ENCODE data around the gene GPR89A.
"Not testable (repeated sequence)": the region's sequence is repeated elsewhere in the genome, so short reads cannot be mapped to it uniquely, and the experiment has no call there.

Gene GPR89A

DNA sequence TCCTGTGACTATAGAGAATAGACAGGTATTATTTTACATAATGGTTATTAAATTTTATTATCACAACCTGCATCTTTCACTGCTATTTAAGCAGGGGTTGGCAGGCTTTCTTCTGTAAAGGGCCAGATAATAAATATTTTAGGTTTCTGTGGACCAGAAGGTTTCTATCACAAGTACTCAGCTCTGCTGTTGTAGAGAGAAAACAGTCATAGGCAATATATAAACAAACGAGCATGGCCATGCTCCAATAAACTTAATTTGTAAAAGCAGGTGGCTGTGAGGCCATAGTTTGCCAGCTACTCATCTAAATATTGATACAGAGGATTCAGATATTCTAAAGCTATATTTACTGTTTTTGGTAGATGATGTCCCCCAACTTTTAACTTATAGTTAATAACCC lies 12.3 kb downstream of the GPR89A start:
- not testable (repeated sequence) for H3K36me3 ChIP-seq (ENCODE audit: control insufficient read depth in 2 of 2, insufficient read depth in 2 of 2, low read length in 2 of 2); H3K4me1 ChIP-seq (ENCODE audit: control insufficient read depth in 2 of 2, insufficient read depth in 2 of 2, low read length in 2 of 2); H3K27me3 ChIP-seq (ENCODE audit: control insufficient read depth in 2 of 2, insufficient read depth in 2 of 2, low read length in 2 of 2); H3K27ac ChIP-seq (ENCODE audit: low read depth in 2 of 2, low read length in 2 of 2); H3K9ac ChIP-seq (ENCODE audit: low read depth in 1 of 2, low read length in 2 of 2); H3K9me3 ChIP-seq (ENCODE audit: control insufficient read depth in 2 of 2, low read length in 2 of 2); H3K4me3 ChIP-seq (ENCODE audit: low read length in 2 of 2)

DNA sequence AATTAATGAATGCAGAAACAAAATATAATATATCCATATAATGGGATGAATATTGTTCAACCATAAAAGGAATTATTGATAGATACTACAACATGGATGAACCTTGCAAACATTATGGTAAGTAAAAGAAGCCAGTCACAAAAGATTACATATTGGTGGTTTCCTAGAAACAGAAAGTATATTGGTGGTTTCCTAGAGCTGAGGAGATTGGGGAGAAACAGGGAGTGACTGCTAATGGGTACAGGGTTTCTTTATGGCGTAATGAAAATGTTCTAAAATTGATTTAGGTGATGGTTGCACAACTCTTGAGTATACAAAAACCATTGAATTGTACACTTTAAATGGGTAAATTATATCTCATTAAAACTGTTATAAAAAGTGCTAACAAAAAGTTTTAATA lies 14.4 kb downstream of the GPR89A start:
- not testable (repeated sequence) for H3K9me3 ChIP-seq (ENCODE audit: control insufficient read depth in 2 of 2, low read length in 2 of 2); H3K27me3 ChIP-seq (ENCODE audit: control insufficient read depth in 2 of 2, insufficient read depth in 2 of 2, low read length in 2 of 2); H3K4me3 ChIP-seq (ENCODE audit: low read length in 2 of 2); H3K4me1 ChIP-seq (ENCODE audit: control insufficient read depth in 2 of 2, insufficient read depth in 2 of 2, low read length in 2 of 2); H3K9ac ChIP-seq (ENCODE audit: low read depth in 1 of 2, low read length in 2 of 2); H3K27ac ChIP-seq (ENCODE audit: low read depth in 2 of 2, low read length in 2 of 2); H3K36me3 ChIP-seq (ENCODE audit: control insufficient read depth in 2 of 2, insufficient read depth in 2 of 2, low read length in 2 of 2)

DNA sequence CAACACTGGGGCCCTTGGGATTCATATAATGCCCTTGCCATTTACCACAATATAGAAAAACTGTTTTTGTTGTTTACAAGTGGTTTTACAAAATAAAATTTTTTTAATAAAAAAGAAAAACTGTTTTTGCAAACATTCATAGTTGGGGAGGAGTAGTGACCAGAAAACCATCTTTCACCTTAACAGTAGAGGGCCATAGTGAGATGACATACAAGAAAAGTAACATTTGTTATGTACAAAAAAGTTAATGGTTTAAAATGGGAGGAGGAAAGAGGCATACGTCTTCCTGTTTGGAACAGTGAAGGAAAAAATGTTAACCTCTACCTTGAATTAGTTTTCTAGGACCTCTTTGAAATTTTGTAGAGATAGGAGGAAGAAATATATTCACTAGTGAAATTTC lies 28.4 kb downstream of the GPR89A start:
- not testable (repeated sequence) for H3K9me3 ChIP-seq (ENCODE audit: control insufficient read depth in 2 of 2, low read length in 2 of 2); H3K27ac ChIP-seq (ENCODE audit: low read depth in 2 of 2, low read length in 2 of 2); H3K9ac ChIP-seq (ENCODE audit: low read depth in 1 of 2, low read length in 2 of 2)

DNA sequence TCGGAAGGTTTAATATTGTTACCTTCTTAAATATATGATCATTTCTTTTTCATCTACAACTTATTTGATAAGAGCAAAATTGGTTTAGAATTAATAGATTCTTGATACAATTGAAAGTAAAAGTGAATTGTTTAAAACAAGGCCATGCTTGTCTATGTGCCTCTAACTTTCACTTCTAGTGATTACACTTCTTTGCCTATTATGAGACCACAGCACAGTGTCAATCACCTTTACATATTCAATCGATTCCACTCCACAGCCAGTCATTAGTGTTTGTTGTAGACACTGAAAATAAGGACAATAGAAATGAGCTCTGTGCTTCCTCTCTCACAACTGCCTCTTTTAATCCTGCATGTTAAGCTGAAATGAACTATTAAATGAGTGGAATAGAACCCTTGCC lies 34.1 kb downstream of the GPR89A start:
- not testable (repeated sequence) for H3K4me3 ChIP-seq (ENCODE audit: low read length in 2 of 2); H3K9me3 ChIP-seq (ENCODE audit: control insufficient read depth in 2 of 2, low read length in 2 of 2); H3K27me3 ChIP-seq (ENCODE audit: control insufficient read depth in 2 of 2, insufficient read depth in 2 of 2, low read length in 2 of 2); H3K9ac ChIP-seq (ENCODE audit: low read depth in 1 of 2, low read length in 2 of 2); H3K27ac ChIP-seq (ENCODE audit: low read depth in 2 of 2, low read length in 2 of 2); H3K4me1 ChIP-seq (ENCODE audit: control insufficient read depth in 2 of 2, insufficient read depth in 2 of 2, low read length in 2 of 2); H3K36me3 ChIP-seq (ENCODE audit: control insufficient read depth in 2 of 2, insufficient read depth in 2 of 2, low read length in 2 of 2)

More for the DNA sequence above, 28.4 kb downstream of the GPR89A start:
- H3K4me1 ChIP-seq (ENCODE audit: control insufficient read depth in 2 of 2, insufficient read depth in 2 of 2, low read length in 2 of 2); H3K36me3 ChIP-seq (ENCODE audit: control insufficient read depth in 2 of 2, insufficient read depth in 2 of 2, low read length in 2 of 2); H3K27me3 ChIP-seq (ENCODE audit: control insufficient read depth in 2 of 2, insufficient read depth in 2 of 2, low read length in 2 of 2); H3K4me3 ChIP-seq (ENCODE audit: low read length in 2 of 2): not testable (repeated sequence)

DNA sequence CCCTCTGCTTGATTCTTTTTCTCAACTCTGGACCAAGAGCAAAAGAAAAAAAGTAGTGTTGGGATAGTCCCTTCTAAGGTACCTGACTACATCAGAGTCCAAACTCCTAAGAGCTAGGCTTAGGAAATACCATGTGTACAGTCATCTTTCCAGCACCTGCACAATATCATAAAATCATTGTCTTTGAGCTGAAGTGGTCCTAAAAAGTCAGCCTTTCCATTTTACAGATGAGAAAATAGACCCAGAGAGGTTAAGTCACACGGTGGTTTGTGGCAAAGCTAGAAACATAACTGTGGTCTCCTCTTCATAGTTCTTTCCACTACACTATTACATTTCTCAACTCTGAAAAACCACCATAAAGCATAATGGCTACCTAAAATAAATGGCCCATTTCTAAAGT lies 36.2 kb downstream of the GPR89A start:
- H3K9ac ChIP-seq (ENCODE audit: low read depth in 1 of 2, low read length in 2 of 2); H3K4me1 ChIP-seq (ENCODE audit: control insufficient read depth in 2 of 2, insufficient read depth in 2 of 2, low read length in 2 of 2); H3K4me3 ChIP-seq (ENCODE audit: low read length in 2 of 2); H3K9me3 ChIP-seq (ENCODE audit: control insufficient read depth in 2 of 2, low read length in 2 of 2); H3K27ac ChIP-seq (ENCODE audit: low read depth in 2 of 2, low read length in 2 of 2); H3K36me3 ChIP-seq (ENCODE audit: control insufficient read depth in 2 of 2, insufficient read depth in 2 of 2, low read length in 2 of 2); H3K27me3 ChIP-seq (ENCODE audit: control insufficient read depth in 2 of 2, insufficient read depth in 2 of 2, low read length in 2 of 2): not testable (repeated sequence)

DNA sequence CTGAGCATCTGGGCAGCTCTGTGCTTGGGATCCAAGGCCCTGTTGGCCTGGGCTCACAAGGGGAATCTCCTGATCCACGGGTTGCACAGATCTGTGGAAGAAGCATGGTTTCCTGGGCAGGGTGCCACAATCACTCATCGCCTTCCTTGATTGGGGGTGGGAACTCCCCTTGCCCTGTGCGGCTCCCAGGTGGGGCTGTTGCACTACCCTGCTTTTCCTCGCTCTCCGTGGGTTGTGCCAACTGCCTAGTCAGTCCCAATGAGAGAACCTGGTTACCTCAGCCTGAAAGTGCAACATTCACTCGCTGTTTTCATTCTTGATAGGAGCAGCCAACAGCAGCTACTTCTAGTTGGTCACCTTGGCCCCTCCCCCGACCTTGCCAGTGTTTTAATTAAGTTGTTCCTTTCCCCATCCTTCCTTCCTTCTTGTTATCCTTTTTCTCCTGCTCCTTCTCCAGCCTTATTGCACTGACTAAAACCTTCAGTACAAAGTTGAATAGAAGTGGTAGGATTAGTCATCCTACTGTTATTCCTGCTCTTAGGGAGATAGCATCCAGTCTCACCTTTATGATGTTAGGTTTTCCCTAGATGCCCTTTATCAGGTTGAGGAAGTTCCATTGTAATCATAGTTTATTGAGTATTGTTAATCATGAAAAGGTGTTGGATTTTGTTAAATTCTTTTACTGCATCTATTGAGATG lies 48.6 kb downstream of the GPR89A start:
- not testable (repeated sequence) for H3K9me3 ChIP-seq (ENCODE audit: control insufficient read depth in 2 of 2, low read length in 2 of 2); H3K27me3 ChIP-seq (ENCODE audit: control insufficient read depth in 2 of 2, insufficient read depth in 2 of 2, low read length in 2 of 2); H3K4me3 ChIP-seq (ENCODE audit: low read length in 2 of 2); H3K36me3 ChIP-seq (ENCODE audit: control insufficient read depth in 2 of 2, insufficient read depth in 2 of 2, low read length in 2 of 2); H3K27ac ChIP-seq (ENCODE audit: low read depth in 2 of 2, low read length in 2 of 2); H3K4me1 ChIP-seq (ENCODE audit: control insufficient read depth in 2 of 2, insufficient read depth in 2 of 2, low read length in 2 of 2); H3K9ac ChIP-seq (ENCODE audit: low read depth in 1 of 2, low read length in 2 of 2)

DNA sequence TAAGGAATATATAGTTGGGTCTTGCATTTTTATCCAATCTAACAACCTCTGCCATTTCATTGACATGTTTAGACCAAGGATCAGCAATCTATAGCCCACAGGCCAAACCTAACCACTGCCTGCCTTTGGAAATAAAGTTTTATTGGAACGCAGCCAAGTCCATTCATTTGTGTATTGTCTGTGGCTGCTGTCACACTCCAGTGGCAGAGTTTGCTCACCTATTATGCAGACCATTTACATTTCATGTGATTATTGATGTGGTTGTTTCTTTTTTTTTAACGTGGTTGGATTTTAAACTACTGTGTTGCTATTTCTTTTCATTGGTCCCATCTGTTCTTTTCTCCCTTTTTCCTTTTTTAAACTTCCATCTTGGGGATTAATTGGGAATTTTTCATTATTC lies 54.7 kb downstream of the GPR89A start:
- not testable (repeated sequence) for H3K4me3 ChIP-seq (ENCODE audit: low read length in 2 of 2); H3K4me1 ChIP-seq (ENCODE audit: control insufficient read depth in 2 of 2, insufficient read depth in 2 of 2, low read length in 2 of 2); H3K36me3 ChIP-seq (ENCODE audit: control insufficient read depth in 2 of 2, insufficient read depth in 2 of 2, low read length in 2 of 2); H3K9ac ChIP-seq (ENCODE audit: low read depth in 1 of 2, low read length in 2 of 2); H3K27me3 ChIP-seq (ENCODE audit: control insufficient read depth in 2 of 2, insufficient read depth in 2 of 2, low read length in 2 of 2); H3K27ac ChIP-seq (ENCODE audit: low read depth in 2 of 2, low read length in 2 of 2); H3K9me3 ChIP-seq (ENCODE audit: control insufficient read depth in 2 of 2, low read length in 2 of 2)

DNA sequence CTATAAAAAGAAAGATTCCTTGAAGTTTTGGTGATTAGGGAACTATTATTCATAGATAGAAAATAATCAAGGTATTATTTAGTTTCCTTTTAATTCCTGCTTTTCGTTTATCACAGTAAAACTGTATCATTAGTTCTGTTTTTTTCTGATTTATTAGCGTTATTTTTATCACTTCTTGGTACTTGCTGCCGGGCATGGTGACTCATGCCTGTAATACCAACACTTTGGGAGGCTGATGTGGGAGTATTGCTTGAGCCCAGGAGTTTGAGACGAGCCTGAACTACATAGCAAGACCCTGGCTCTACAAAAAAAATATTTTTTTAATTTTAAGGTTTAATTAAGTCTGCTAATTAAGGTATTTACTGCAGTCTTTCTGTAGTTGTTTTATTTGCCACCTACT lies 57.2 kb downstream of the GPR89A start:
- not testable (repeated sequence) for H3K27ac ChIP-seq (ENCODE audit: low read depth in 2 of 2, low read length in 2 of 2); H3K4me3 ChIP-seq (ENCODE audit: low read length in 2 of 2); H3K36me3 ChIP-seq (ENCODE audit: control insufficient read depth in 2 of 2, insufficient read depth in 2 of 2, low read length in 2 of 2); H3K27me3 ChIP-seq (ENCODE audit: control insufficient read depth in 2 of 2, insufficient read depth in 2 of 2, low read length in 2 of 2); H3K9me3 ChIP-seq (ENCODE audit: control insufficient read depth in 2 of 2, low read length in 2 of 2); H3K9ac ChIP-seq (ENCODE audit: low read depth in 1 of 2, low read length in 2 of 2); H3K4me1 ChIP-seq (ENCODE audit: control insufficient read depth in 2 of 2, insufficient read depth in 2 of 2, low read length in 2 of 2)

DNA sequence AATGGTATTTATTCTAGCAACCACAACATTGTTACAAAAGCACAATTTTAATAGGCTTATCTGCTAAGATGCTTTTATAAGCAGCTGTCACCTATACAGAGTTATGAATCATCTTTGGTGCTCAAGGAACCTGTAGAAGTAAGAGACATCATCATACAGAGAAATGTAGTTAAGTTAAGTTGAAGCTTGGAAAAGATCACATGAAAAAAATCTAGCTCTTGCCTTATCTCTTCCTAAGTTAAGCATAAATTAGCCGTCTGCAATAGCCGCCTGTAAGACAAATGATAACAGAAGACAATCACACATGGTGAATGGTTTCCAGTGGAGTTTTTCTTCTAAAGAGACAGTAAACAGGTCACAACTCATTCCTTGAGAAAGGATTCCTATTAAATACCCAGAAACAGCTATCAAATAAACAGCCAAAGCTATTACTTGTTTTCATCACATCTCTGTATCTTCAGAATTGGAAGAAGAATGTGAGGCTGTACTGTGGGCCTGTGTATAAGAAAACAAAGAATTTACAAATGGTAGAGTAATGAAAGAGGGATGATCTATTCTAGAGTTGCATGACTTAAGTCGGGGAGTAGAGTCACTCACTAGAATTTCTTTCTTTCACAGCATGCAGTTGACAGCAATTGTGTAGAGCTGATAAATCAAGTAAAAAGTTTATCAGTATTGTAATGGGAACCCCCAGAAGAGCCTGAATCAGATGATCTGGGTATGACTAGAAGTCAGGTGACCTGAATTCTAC lies 63.4 kb downstream of the GPR89A start:
- not testable (repeated sequence) for H3K9ac ChIP-seq (ENCODE audit: low read depth in 1 of 2, low read length in 2 of 2); H3K27me3 ChIP-seq (ENCODE audit: control insufficient read depth in 2 of 2, insufficient read depth in 2 of 2, low read length in 2 of 2); H3K9me3 ChIP-seq (ENCODE audit: control insufficient read depth in 2 of 2, low read length in 2 of 2); H3K27ac ChIP-seq (ENCODE audit: low read depth in 2 of 2, low read length in 2 of 2); H3K4me3 ChIP-seq (ENCODE audit: low read length in 2 of 2); H3K4me1 ChIP-seq (ENCODE audit: control insufficient read depth in 2 of 2, insufficient read depth in 2 of 2, low read length in 2 of 2); H3K36me3 ChIP-seq (ENCODE audit: control insufficient read depth in 2 of 2, insufficient read depth in 2 of 2, low read length in 2 of 2)

DNA sequence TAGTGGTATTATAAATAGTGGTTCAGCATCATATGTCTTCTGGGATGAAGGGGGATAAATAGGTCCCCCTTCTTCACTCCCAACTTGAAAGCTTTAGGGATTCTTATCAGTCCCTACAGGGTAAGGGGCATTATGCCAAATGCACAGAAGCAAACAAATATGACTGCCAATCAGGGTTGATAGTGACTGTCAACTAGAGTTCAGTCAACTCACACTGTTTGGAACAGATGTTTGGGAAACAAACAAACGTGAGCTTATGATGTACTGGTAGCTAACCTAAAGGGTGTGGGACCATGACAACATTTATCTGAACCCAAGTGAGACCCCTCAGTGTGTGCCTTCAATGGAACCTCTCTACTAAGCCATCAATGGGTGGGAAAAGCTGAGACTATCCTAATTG lies 65.4 kb downstream of the GPR89A start:
- H3K27me3 ChIP-seq (ENCODE audit: control insufficient read depth in 2 of 2, insufficient read depth in 2 of 2, low read length in 2 of 2); H3K4me1 ChIP-seq (ENCODE audit: control insufficient read depth in 2 of 2, insufficient read depth in 2 of 2, low read length in 2 of 2); H3K4me3 ChIP-seq (ENCODE audit: low read length in 2 of 2); H3K27ac ChIP-seq (ENCODE audit: low read depth in 2 of 2, low read length in 2 of 2); H3K9ac ChIP-seq (ENCODE audit: low read depth in 1 of 2, low read length in 2 of 2); H3K9me3 ChIP-seq (ENCODE audit: control insufficient read depth in 2 of 2, low read length in 2 of 2); H3K36me3 ChIP-seq (ENCODE audit: control insufficient read depth in 2 of 2, insufficient read depth in 2 of 2, low read length in 2 of 2): not testable (repeated sequence)

Data from mucosa of rectum (tissue), 2 donors.